ENCODE measurements around the gene NRF1. TPM values are rescaled to one million over a fixed set of nuclear protein-coding genes. Genes with fewer than 3 reads are reported as not detected.
"Not testable (repeated sequence)": the region's sequence is repeated elsewhere in the genome, so short reads cannot be mapped to it uniquely, and the experiment has no call there.

Gene NRF1
- total and polyA plus RNA-seq, 12 donors, result 7.7 to 16.0 (median 10.1) TPM

DNA sequence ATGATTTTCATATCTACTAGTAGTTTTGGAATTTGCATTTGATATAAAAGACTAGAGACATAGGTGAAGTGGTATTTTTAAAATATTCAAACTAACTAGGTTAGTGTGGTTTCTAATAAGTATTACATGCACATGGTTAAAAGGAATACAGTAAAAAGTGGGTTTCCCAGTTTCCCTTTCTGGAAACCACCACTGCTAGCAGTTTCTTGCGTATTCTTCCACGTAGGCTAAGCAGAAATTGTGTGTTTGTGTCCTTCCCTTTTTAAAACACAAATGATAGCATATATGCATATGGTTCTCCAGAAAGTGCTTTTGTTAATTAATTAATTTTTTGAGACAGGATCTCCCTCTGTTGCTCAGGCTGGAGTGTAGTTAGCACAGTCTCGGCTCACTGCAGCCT is 15.4 kb downstream of the NRF1 start:
- no peak for TF ChIP-seq POLR2A (IDR thresholded peaks at IDR 0.05)
- TF ChIP-seq, protein P1, sequence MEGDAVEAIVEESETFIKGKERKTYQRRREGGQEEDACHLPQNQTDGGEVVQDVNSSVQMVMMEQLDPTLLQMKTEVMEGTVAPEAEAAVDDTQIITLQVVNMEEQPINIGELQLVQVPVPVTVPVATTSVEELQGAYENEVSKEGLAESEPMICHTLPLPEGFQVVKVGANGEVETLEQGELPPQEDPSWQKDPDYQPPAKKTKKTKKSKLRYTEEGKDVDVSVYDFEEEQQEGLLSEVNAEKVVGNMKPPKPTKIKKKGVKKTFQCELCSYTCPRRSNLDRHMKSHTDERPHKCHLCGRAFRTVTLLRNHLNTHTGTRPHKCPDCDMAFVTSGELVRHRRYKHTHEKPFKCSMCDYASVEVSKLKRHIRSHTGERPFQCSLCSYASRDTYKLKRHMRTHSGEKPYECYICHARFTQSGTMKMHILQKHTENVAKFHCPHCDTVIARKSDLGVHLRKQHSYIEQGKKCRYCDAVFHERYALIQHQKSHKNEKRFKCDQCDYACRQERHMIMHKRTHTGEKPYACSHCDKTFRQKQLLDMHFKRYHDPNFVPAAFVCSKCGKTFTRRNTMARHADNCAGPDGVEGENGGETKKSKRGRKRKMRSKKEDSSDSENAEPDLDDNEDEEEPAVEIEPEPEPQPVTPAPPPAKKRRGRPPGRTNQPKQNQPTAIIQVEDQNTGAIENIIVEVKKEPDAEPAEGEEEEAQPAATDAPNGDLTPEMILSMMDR (IDR thresholded peaks at IDR 0.05), result no peak
- Histone ChIP-seq H3K9me3 (replicated peaks in 1 of 3) (no peaks in the 10 kb centered on the region), H3K4me3 (no peak overlapping the region), H3K4me1 (replicated peaks in 1 of 2) (no peaks in the 10 kb centered on the region), H3K36me3 (replicated peaks in 1 of 2) (no peaks in the 10 kb centered on the region), H3K27ac (no peak overlapping the region), H3K27me3 (no peaks in the 10 kb centered on the region)
- no peak for DNase-seq
- intact Hi-C loops (cut with DNase I), result no loop called here
- WGBS, 4 donors, result 84 to 94% (median 86%) methylated on average over 3 of the region's 3 CpGs

DNA sequence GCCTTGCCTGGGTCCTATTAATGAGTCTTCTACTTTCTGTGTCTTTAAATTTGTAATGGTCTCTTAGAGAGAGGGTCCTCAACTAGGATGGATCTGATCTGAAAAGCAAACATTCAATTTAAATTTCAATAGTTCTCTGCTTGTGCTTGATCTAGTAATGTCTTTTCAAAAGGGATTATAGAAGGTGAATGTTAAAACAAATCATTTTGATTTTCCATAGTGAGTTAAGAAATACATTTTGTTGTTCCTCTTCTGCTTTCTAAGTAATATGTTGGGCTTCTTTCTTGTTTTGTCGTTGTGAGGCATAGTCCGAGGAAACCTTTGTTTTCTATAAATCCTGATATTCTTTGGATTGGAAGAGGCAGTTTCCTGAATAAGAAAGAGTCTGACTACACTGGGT is 18.8 kb downstream of the NRF1 start:
- Histone ChIP-seq H3K27ac (no peak overlapping the region), H3K4me3 (no peak overlapping the region), H3K9me3 (replicated peaks in 1 of 3) (no peaks in the 10 kb centered on the region), H3K36me3 (replicated peaks in 1 of 2) (no peaks in the 10 kb centered on the region), H3K4me1 (replicated peaks in 1 of 2) (no peaks in the 10 kb centered on the region), H3K27me3 (no peaks in the 10 kb centered on the region)
- intact Hi-C loops (cut with DNase I), result no loop called here
- WGBS, 4 donors, result 54 to 70% (median 60%) methylated on average over 2 of the region's 2 CpGs
- TF ChIP-seq POLR2A (IDR thresholded peaks at IDR 0.05), result no peak
- TF ChIP-seq, protein P1 (IDR thresholded peaks at IDR 0.05), result no peak
- no peak for DNase-seq

DNA sequence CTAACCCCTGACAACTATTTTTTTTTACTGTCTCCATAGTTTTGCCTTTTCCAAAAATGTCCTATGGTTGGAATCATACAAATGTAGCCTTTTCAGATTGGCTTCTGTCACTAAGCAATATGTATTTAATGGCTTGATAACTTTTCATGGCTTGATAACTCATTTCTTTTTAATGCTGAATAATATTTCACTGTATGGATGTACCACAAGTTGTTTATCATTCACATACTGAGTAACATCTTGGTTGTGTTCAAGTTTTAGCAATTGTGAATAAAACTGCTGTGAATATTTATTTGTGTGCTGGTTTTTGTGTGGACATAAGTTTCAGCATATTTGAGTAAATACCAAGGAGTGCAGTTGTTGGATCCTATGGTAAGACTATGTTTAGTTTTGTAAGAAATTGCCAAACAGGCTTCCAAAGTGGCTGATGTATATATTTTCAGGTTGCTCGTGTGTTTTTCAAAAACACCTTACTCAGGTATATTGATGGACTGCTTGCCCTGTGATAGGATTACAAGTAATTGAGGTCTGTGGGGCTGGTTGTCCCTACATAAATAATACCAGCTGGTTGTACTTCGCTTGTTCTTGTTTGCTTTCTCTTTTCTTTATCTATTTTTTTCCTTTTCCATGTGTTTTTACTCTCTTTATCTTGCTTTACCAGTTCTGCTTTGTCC is 23.0 kb downstream of the NRF1 start:
- 91 to 95% (median 93%) methylated on average over 2 of the region's 2 CpGs for WGBS, 4 donors
- no peaks in the 10 kb centered on the region for H3K4me1 ChIP-seq (replicated peaks in 1 of 2)
- H3K27ac ChIP-seq, result no peak overlapping the region
- no peak for DNase-seq
- H3K4me3 ChIP-seq, result no peak overlapping the region
- H3K9me3 ChIP-seq (replicated peaks in 1 of 3), result no peaks in the 10 kb centered on the region
- TF ChIP-seq POLR2A (IDR thresholded peaks at IDR 0.05), result no peak
- TF ChIP-seq, protein P1 (IDR thresholded peaks at IDR 0.05), result no peak
- no peaks in the 10 kb centered on the region for H3K36me3 ChIP-seq (replicated peaks in 1 of 2)
- intact Hi-C loops (cut with DNase I), result no loop called here
- H3K27me3 ChIP-seq, result no peaks in the 10 kb centered on the region

DNA sequence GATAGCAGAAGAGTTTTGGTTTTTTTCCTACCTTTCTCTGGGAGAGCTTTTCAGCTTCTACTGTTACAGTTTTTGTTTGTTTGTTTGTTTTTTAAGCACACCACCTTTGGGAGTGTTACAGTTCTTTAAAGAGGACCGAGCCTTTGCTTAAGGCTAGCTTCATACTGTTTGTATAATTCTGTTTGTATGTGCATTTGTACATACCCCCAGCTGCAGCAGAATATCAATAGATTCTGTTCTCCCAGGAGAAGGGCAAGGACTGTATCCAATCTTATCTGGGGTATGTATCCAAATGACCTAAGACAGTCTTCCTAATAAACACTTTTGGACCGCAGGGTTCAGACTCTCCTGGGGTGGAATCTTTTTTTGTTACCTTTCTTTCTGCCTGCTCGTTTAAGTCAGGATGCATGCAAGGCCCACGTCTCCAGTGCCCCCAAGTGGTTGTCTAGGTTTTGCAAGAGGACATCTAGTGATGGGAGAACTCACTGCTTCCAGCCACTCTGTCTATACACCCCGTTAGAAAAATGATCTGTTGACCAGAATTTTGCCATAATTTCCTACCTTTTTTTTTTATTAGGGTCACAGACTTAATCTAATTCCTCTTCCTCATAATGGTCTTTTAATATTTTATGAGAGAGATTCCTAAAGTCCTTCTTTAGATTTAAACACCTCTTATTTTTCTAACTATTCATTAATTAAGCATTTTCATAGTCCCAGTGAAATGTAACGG is 23.9 kb downstream of the NRF1 start:
- TF ChIP-seq POLR2A (IDR thresholded peaks at IDR 0.05), result no peak
- TF ChIP-seq, protein P1 (IDR thresholded peaks at IDR 0.05), result peak; percentile 62 to 75 (median 68)
- peak; percentile 30 to 85 (median 72) for DNase-seq
- Histone ChIP-seq H3K27ac (no peak overlapping the region), H3K4me1 (replicated peaks in 1 of 2) (no peaks in the 10 kb centered on the region), H3K27me3 (no peaks in the 10 kb centered on the region), H3K4me3 (no peak overlapping the region), H3K36me3 (replicated peaks in 1 of 2) (no peaks in the 10 kb centered on the region), H3K9me3 (replicated peaks in 1 of 3) (no peaks in the 10 kb centered on the region)
- 18 to 22% (median 19%) methylated on average over 6 of the region's 6 CpGs for WGBS, 4 donors
- intact Hi-C loops (cut with DNase I), result no loop called here

DNA sequence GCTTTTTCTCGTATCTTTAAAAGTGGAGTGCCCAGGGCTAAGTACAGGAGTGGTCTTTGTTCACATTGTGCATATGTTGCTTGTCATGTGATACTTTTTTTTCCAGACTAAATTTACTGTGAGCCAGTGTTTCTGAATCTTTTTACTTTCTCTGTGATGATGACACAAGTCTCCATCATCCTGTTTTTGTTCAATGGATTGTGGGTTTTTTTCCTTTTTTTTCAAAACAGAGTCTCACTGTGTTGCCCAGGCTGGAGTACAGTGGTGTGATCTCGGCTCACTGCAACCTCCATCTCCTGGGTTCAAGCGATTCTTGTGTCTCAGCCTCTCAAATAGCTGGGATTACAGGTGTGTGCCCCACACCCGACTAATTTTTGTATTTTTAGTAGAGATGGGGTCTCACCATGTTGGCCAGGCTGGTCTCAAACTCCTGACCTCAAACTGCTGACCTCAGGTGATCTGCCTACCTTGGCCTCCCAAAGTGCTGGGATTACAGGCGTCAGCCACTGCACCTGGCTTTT is 24.6 kb downstream of the NRF1 start:
- intact Hi-C loops (cut with DNase I); H3K4me3 ChIP-seq; DNase-seq; H3K4me1 ChIP-seq (replicated peaks in 1 of 2); H3K36me3 ChIP-seq (replicated peaks in 1 of 2); H3K9me3 ChIP-seq (replicated peaks in 1 of 3); H3K27me3 ChIP-seq; H3K27ac ChIP-seq: not testable (repeated sequence)
- 74 to 76% (median 76%) methylated on average over 5 of the region's 5 CpGs for WGBS, 4 donors

All from adrenal gland (tissue), 12 donors.